Stimulated activated CD4-positive, alpha-beta T cell treated with anti-CD3 and anti-CD28 coated beads, Interleukin-2, amount 100 ng/mL, for 24 hours (primary cell): ENCODE results near the gene MLX.
"Not testable (repeated sequence)": the region's sequence is repeated elsewhere in the genome, so short reads cannot be mapped to it uniquely, and the experiment has no call there.

ENCODE experiments used
- DNase-seq, 2 donors: peaks; one replicate each; pipeline ENCODE4 v3.0.0-alpha.2; 2020

The MLX gene

GRCh38 chr17:42555961-42556617 is 10.8 kb upstream of the MLX start:
- not testable (repeated sequence) for DNase-seq

- no peak for DNase-seq
Observed at GRCh38 chr17:42559075-42559474, 7.8 kb upstream of the MLX start.

- no peak for DNase-seq
Observed at GRCh38 chr17:42560246-42560645, 6.7 kb upstream of the MLX start.

DNA sequence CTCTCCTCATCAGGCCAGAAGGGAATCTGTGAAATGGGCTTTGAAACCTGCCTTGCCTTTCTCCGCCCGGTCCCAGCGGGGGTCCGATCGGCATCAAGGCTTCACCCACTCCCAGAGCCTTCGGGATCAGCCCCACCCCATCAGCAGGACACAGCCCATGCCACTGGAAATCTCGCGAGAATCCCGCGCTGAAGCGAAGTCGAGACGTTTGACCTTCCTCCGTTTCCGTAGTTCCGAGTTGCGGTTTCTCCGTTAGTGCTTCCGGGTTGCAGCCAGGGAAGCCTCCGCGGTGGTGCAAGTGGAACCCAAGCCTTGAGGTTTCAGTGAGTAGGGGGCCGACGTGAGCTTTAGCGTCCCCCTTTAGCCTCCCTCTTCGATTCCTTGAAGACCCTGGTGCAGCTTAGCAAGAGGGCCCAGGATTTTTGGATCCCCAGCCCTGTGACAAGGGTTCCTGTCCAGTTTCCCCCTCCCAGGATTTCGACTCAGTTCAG is 5.0 kb upstream of the MLX start, which contains the start of gene COASY:
COASY (plus strand) TSS at position 252 of the 491 bp plus-strand sequence. CDS start 475 bp downstream, outside the sequence.
- DNase-seq: peak; percentile 93 to 95

DNA sequence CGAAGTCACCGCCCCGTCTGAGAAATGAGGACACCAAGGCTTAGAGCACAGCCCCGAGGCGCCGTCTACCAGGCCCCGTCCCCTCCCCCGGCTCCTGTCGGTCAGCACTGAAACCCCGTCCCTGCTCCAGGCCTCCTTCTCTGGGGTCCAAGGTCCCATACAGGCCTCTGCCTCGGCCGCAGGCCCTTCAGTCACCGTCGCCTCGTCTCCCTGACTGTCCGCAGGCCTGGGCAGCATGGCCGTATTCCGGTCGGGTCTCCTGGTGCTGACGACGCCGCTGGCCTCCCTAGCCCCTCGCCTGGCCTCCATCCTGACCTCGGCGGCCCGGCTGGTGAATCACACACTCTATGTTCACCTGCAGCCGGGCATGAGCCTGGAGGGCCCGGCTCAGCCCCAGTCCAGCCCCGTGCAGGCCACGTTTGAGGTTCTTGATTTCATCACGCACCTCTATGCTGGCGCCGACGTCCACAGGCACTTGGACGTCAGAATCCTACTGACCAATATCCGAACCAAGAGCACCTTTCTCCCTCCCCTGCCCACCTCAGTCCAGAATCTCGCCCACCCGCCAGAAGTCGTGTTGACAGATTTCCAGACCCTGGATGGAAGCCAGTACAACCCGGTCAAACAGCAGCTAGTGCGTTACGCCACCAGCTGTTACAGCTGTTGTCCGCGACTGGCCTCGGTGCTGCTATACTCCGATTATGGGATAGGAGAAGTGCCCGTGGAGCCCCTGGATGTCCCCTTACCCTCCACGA is 4.3 kb upstream of the MLX start:
- DNase-seq: no peak

DNA sequence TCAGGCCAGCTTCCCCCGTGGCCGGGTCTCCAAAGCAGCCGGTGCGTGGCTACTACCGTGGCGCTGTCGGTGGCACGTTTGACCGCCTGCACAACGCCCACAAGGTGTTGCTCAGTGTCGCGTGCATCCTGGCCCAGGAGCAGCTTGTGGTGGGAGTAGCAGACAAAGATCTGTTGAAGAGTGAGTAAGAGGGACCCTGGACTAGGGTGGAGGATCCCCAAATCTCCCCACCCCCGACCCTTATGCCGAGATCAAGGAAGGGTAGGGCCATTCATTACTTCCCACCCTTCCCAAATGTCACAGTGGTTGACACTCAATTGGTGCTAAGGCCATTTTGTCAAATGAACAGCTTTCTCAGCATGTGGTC is 3.8 kb upstream of the MLX start:
- no peak for DNase-seq

- no peak for DNase-seq
Observed at GRCh38 chr17:42563543-42563942, 3.4 kb upstream of the MLX start.

GRCh38 chr17:42563950-42564349 is 3.0 kb upstream of the MLX start:
- no peak for DNase-seq

GRCh38 chr17:42564815-42565522 is 1.9 kb upstream of the MLX start:
- no peak for DNase-seq

DNA sequence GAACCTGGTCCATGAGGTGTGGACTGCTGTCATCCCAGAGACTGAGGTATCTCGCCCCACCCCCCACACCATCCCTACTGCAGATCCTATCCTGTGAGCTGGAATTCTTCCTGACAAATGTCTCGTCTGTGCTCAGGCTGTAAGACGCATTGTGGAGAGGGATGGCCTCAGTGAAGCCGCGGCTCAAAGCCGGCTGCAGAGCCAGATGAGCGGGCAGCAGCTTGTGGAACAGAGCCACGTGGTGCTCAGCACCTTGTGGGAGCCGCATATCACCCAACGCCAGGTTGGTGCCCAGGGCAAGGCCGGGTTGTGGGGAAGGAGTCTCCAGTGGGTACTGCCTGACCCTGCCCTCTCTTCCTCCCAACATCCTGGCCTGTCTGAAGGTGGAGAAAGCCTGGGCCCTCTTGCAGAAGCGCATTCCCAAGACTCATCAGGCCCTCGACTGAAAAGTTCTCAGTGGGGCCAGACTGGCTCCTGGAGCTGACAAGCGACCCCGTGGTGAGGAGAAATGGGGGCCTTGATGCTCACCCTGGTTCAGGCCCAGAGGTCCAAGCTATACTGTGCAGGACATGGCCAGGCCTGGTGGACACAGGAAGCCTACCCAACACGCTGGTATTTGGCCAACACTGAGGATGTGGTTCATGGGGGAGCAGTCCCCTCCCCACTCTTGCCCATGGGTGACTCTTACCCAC is 1.2 kb upstream of the MLX start:
- DNase-seq: no peak

DNA sequence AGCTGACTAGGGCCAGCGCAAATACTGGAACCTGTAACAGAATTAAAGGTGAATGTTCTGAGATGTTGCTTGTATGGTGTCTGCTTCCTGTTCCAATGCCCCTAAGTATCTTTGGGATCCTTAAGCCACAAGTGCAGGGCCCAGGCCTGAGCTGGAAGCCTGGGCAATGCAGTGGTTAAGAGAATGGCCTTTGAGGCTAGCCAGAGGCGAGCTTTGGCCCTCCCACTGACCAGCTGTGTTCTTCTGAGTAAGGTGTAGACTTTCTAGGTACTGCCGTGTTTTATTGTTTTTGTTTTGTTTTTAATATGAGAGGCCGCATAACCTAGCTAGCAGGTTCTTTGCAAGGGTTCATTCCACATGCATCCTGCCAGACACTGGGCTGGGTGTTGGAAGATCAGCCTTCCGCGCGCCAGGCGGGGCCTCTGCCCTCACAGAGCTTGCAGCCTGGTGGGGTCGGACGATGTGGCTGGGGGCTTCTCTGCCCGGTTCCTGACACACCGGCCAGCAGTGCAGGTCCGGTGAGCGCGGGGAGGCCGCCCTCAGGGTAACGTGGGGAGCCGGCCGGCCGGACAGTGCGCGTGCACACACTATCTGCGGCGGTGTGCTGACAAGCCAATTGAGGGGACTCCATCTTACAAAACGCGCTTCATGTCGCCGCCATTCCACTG is 551 bp upstream of the MLX start:
- peak in 1 of 2 donors; percentile 13 for DNase-seq

DNA sequence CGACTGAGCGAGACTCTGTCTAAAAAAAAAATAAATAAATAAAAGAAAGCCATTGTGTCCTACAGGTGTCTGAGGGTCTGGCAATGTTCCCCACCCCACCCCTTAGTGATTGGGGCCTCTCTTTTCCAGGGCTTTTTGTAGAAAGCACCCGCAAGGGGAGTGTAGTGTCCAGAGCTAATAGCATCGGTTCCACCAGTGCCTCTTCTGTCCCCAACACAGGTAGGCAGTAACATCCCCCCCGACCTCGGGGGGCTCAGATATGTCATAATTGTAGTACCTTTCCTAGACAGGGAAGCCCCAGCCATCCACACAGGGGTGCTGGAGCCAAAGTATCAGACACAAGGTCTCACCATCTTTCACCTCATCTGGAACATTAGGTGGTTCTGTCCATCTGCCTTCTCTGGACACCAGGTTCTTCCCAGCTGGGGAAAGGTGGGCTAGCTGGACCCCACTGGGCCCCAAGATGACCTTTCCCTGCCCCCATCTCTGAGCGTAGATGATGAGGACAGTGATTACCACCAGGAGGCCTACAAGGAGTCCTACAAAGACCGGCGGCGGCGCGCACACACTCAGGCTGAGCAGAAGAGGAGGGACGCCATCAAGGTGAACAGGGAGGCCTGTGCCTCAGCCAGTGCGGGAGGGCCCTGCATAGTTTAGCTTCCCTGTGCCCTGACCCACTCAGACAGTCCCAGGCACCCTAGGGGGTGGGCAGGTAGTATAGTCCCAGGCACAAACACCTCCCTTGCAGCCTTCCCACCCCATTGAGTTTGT is 1.6 kb downstream of the MLX start:
- DNase-seq: no peak

DNA sequence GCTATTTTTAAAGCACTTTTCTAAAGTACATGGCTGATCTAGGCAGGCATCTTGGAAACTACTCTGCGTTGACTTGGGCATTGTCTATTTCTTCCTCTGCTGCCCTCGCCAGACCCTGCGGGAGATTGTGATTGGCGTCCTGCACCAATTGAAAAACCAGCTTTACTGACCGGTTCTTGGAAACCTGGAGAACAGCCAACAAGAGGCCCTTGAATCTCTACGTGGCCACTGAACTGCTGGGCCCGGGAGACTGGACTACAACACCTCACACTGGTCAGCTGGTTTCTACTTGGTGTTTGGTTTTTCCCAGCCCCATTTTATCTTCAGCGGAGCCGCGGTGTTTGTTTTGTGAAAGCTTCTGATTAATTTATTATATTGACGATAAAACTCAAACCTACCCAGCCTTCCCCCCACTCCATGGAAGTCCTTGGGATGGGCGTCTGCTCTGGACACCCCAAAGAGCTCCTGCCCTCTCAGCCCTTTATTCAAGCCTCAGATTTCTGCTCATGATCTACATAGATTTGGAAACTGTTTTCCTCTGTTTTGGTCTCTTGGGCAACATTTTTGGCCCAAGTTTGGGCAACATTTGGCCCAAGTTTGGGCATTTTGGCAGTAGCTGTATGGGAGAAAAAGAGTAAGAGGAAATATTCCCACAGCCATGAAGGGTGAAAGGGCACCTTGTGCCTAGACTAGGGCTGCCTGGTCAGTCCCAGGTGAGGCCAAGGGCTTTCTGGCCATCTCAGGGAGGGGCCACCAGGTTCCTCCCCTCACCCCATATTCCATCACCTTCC is 4.7 kb downstream of the MLX start:
- DNase-seq: no peak

DNA sequence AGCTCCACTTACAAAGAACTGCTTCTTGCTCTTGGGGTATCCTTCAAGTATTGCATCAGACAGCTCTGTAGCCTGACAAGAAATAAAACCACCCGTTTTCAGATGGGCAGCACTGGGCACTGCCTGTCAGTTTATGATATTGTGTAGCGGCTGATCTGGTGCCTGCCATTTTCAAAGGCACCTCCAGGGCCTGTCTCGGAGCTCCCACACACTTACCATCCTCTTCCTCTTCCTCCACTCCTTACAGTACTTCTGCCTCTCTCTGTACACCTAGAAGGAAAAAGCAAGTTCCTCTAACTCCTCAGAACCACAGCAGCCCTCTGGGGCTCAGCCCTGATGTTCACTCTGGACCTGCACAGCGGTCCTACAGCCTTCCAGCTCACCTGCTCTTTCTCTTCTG is 6.2 kb downstream of the MLX start:
- DNase-seq: no peak

DNA sequence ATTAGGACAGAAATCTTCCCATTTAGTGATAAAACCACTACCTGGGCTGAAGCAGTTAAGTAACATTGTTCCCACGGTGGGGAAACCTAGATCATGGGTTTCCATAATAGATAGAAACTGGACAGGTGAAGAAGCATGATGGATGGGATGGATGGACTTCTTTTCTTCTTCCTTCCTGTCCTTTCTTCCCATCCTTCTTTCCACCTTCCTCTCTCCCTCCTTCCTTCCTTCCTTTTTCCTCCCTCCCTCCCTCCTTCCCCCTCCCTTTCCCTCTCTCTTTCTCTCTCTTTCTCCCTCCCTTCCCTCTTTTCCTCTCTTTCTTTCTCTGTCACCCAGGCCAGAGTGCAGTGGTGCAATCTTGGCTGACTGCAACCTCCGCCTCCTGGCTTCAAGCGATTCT is 7.6 kb downstream of the MLX start:
- DNase-seq: no peak

GRCh38 chr17:42577140-42577531 is 10.2 kb downstream of the MLX start:
- peak in 1 of 2 donors; percentile 21 for DNase-seq

- peak; percentile 95 to 96 for DNase-seq
Observed at GRCh38 chr17:42577532-42578281, 10.8 kb downstream of the MLX start, which contains the start of gene PSMC3IP. Gene PSMC3IP, minus strand, starts transcription at chr17:42577729. Its CDS starts 43 bp downstream, at chr17:42577686.

GRCh38 chr17:42578282-42578869 is 11.5 kb downstream of the MLX start:
- DNase-seq: peak; percentile 82 to 83

GRCh38 chr17:42579794-42580551 is 13.1 kb downstream of the MLX start:
- DNase-seq: no peak
